A673 (cell line): Measurements from ENCODE around the gene PHLDA3. TPM values are rescaled to one million over a fixed set of nuclear protein-coding genes. Genes with fewer than 3 reads are reported as not detected.

Experiments
- BruUV-seq: library from RNA; stranded (reverse); fragments of 400-500 nt; replicated peaks from 2 replicates; lab custom pipeline; 2021; lab: Mats Ljungman, UMichigan
- CTCF ChIA-PET: fragments of 300-600 bp; sonication (Branson Sonifier 250); formaldehyde crosslinking; loops from one replicate; lab custom pipeline; 2022; ENCODE audit warnings: antibody characterized with exemption; lab: Charles Lee
- POLR2A ChIA-PET: fragments of 300-600 bp; sonication (Branson Sonifier 250); formaldehyde crosslinking; loops from one replicate; lab custom pipeline; 2022; ENCODE audit warnings: antibody characterized with exemption; ENCODE audit not compliant: low non-redundant PET; lab: Charles Lee
- DNase-seq: peaks from one replicate; pipeline ENCODE4 v3.0.0-alpha.2; 2015; ENCODE audit warnings: low spot score
- H3K27ac ChIP-seq: fragments of 200-600 bp; sonication (generic); 2 replicates; pipeline ENCODE4 v1.5.1; 2016; ENCODE audit warnings: mixed run types, low read depth, mild to moderate bottlenecking, mixed read lengths, antibody characterized with exemption, low read length; ENCODE audit not compliant: poor library complexity, severe bottlenecking
- H3K27me3 ChIP-seq: fragments of 200-600 bp; sonication (generic); replicated peaks from 2 replicates; pipeline ENCODE4 v1.6.1; 2017; ENCODE audit warnings: mixed run types, low read depth, mild to moderate bottlenecking, mixed read lengths, antibody characterized with exemption, low read length; ENCODE audit not compliant: insufficient read depth, poor library complexity
- H3K36me3 ChIP-seq: fragments of 200-600 bp; sonication (generic); 2 replicates; pipeline ENCODE4 v1.6.1; 2016; ENCODE audit warnings: mixed run types, mild to moderate bottlenecking, mixed read lengths, antibody characterized with exemption, low read length; ENCODE audit not compliant: insufficient read depth, poor library complexity, severe bottlenecking
- H3K4me1 ChIP-seq: fragments of 200-600 bp; sonication (generic); 2 replicates; pipeline ENCODE4 v1.6.1; 2017; ENCODE audit warnings: mixed run types, mild to moderate bottlenecking, mixed read lengths, antibody characterized with exemption, low read length; ENCODE audit not compliant: insufficient read depth, poor library complexity, severe bottlenecking
- H3K4me3 ChIP-seq: fragments of 200-600 bp; sonication (generic); 2 replicates; pipeline ENCODE4 v1.5.1; 2016; ENCODE audit warnings: low read depth, mixed run types, mild to moderate bottlenecking, mixed read lengths, low read length; ENCODE audit not compliant: poor library complexity, severe bottlenecking
- H3K9me3 ChIP-seq: fragments of 200-600 bp; sonication (generic); 2 replicates; pipeline ENCODE4 v1.6.1; 2016; ENCODE audit warnings: mixed run types, low read depth, mild to moderate bottlenecking, mixed read lengths, antibody characterized with exemption, low read length; ENCODE audit not compliant: poor library complexity, severe bottlenecking
- EZH2 ChIP-seq: fragments of 200-600 bp; sonication (generic); IDR thresholded peaks from 2 replicates; pipeline ENCODE4 v1.6.1; 2017; ENCODE audit warnings: borderline replicate concordance, low read depth, mild to moderate bottlenecking, mixed read lengths, antibody characterized with exemption, low read length; ENCODE audit not compliant: poor library complexity, severe bottlenecking
- intact Hi-C: fragments of 100-400 bp; cut with micrococcal nuclease; formaldehyde crosslinking; loops from one replicate; pipeline ENCODE4 v1.10.0; 2022; ENCODE audit not compliant: unreplicated experiment
- total RNA-seq: library from RNA; stranded (reverse); gene quantifications from 2 replicates; pipeline ENCODE4 v1.2.3, GENCODE V29; 2021
- TF ChIP-seq, protein P1 (sequence below): fragments of 300-800, 200-600 bp; sonication (generic); conservative IDR thresholded peaks from 2 replicates; pipeline ENCODE4 v1.5.1; 2017; ENCODE audit warnings: low read depth, mild to moderate bottlenecking, antibody characterized with exemption, low read length, moderate library complexity, mixed read lengths

PHLDA3 gene
- total RNA-seq, 1 experiment from 2014 or later, result 24.1 TPM

DNA sequence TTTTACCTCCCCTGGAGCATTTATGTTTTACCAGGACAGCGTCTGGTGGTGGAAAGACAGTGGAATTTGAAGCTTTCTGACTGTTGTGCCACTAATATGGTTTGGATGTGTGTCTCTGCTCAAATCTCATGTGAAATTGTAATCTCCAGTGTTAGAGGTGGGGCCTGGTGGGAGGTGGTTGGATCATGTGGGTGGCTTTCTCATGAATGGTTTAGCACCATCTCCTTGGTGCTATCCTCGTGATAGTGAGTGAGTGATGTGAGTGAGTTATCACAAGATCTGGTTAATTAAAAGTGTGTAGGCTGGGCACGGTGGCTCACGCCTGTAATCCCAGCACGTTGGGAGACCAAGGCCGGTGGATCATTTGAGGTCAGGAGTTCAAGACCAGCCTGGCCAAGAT is 23.7 kb downstream of the PHLDA3 start:
- ChIA-PET POLR2A (no interaction called here), CTCF (interaction anchor here (0.7 kb wide), 1 partner anchor 10 kb away, joined by 3 read pairs; no protein-coding TSS in a partner anchor)
- intact Hi-C loops, result no loop called here
- no peaks in the 10 kb centered on the region for H3K9me3 ChIP-seq
- H3K27me3 ChIP-seq, result no peaks in the 10 kb centered on the region
- DNase-seq, result no peak
- H3K27ac ChIP-seq, result no peak overlapping the region
- peaks cover 12% of the 10 kb centered on the region for H3K4me1 ChIP-seq
- H3K4me3 ChIP-seq, result no peak overlapping the region
- no peaks in the 10 kb centered on the region for H3K36me3 ChIP-seq
- no peak for TF ChIP-seq EZH2
- TF ChIP-seq, protein P1, sequence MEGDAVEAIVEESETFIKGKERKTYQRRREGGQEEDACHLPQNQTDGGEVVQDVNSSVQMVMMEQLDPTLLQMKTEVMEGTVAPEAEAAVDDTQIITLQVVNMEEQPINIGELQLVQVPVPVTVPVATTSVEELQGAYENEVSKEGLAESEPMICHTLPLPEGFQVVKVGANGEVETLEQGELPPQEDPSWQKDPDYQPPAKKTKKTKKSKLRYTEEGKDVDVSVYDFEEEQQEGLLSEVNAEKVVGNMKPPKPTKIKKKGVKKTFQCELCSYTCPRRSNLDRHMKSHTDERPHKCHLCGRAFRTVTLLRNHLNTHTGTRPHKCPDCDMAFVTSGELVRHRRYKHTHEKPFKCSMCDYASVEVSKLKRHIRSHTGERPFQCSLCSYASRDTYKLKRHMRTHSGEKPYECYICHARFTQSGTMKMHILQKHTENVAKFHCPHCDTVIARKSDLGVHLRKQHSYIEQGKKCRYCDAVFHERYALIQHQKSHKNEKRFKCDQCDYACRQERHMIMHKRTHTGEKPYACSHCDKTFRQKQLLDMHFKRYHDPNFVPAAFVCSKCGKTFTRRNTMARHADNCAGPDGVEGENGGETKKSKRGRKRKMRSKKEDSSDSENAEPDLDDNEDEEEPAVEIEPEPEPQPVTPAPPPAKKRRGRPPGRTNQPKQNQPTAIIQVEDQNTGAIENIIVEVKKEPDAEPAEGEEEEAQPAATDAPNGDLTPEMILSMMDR, result no peak
- BruUV-seq, result no TSS peak

- ChIA-PET CTCF (no interaction called here), POLR2A (no interaction called here)
- no peaks in the 10 kb centered on the region for H3K27me3 ChIP-seq
- intact Hi-C loops, result no loop called here
- TF ChIP-seq, protein P1, result no peak
- no peak for TF ChIP-seq EZH2
- H3K9me3 ChIP-seq, result no peaks in the 10 kb centered on the region
- DNase-seq, result no peak
- no peak overlapping the region for H3K4me3 ChIP-seq
- H3K27ac ChIP-seq, result no peak overlapping the region
- peaks cover 7% of the 10 kb centered on the region for H3K4me1 ChIP-seq
- no TSS peak for BruUV-seq
- H3K36me3 ChIP-seq, result no peaks in the 10 kb centered on the region
These were observed 24.2 kb downstream of the PHLDA3 start for GRCh38 chr1:201444792-201445191.

GRCh38 chr1:201443747-201444146 is 25.2 kb downstream of the PHLDA3 start:
- Histone ChIP-seq H3K27ac (no peak overlapping the region), H3K9me3 (no peaks in the 10 kb centered on the region), H3K4me3 (no peak overlapping the region), H3K36me3 (no peaks in the 10 kb centered on the region), H3K27me3 (no peaks in the 10 kb centered on the region), H3K4me1 (peaks cover 5% of the 10 kb centered on the region)
- DNase-seq, result no peak
- POLR2A ChIA-PET, result no interaction called here
- intact Hi-C loops, result no loop called here
- CTCF ChIA-PET, result no interaction called here
- TF ChIP-seq EZH2, result no peak
- TF ChIP-seq, protein P1, result no peak
- no TSS peak for BruUV-seq
